ENCODE measurements around the gene NPAS2. TPM values are rescaled to one million over a fixed set of nuclear protein-coding genes. Genes with fewer than 3 reads are reported as not detected.

The NPAS2 gene
- total RNA-seq, 3 donors from 2014 or later, result 6.2 to 42.3 (median 22.5) TPM

DNA sequence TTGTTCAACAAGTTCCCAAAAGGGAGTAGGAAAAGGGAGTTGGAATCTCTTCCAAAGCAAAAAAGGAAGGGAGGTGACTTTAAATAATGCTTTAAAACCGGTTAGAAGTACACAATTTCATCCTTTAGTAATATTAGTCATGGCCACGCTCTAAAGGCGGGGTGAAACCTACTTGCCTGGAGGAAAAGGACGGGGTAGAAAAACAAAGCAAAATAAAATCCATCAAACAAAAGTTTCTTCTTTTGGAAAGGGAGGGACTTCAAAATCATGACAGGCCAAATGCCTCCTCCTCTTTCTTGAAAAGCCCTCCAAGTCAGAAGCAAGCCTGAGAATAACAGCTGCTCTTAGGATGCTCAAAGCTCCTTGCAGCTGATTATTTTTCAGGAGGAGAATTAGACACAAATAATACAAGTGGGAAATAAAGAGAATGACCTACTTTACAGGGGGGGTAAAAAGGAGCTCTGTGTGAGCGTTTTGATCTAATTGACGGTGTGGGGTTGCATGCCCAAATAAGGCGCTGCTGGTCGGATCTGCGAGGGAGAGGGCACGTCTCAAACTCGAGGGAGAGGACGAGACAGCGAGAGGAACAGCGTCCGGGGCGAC, 1.8 kb upstream of the NPAS2 start:
- Histone ChIP-seq H3K4me3 (peak overlapping the region; percentile 74 to 94 (median 82)), H3K4me1 (no peaks in the 10 kb centered on the region), H3K36me3 (no peaks in the 10 kb centered on the region), H3K27me3 (no peaks in the 10 kb centered on the region), H3K9me3 (no peaks in the 10 kb centered on the region), H3K27ac (peak overlapping the region; percentile 93 to 95)
- TF ChIP-seq POLR2A (IDR thresholded peaks at IDR 0.05), result no peak
- TF ChIP-seq POLR2AphosphoS5 (IDR thresholded peaks at IDR 0.05), result no peak
- TF ChIP-seq, protein P1, sequence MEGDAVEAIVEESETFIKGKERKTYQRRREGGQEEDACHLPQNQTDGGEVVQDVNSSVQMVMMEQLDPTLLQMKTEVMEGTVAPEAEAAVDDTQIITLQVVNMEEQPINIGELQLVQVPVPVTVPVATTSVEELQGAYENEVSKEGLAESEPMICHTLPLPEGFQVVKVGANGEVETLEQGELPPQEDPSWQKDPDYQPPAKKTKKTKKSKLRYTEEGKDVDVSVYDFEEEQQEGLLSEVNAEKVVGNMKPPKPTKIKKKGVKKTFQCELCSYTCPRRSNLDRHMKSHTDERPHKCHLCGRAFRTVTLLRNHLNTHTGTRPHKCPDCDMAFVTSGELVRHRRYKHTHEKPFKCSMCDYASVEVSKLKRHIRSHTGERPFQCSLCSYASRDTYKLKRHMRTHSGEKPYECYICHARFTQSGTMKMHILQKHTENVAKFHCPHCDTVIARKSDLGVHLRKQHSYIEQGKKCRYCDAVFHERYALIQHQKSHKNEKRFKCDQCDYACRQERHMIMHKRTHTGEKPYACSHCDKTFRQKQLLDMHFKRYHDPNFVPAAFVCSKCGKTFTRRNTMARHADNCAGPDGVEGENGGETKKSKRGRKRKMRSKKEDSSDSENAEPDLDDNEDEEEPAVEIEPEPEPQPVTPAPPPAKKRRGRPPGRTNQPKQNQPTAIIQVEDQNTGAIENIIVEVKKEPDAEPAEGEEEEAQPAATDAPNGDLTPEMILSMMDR (IDR thresholded peaks at IDR 0.05), result no peak
- peak in 1 of 2 donors; percentile 49 for DNase-seq (ENCODE audit: low spot score in 2 of 2)
- intact Hi-C loops (cut with DNase I; ENCODE audit: low total_unique reads), result no loop called here

GRCh38 chr2:100818606-100819369, 1.2 kb upstream of the NPAS2 start:
- no peaks in the 10 kb centered on the region for H3K36me3 ChIP-seq
- no peaks in the 10 kb centered on the region for H3K9me3 ChIP-seq
- TF ChIP-seq, protein P1 (IDR thresholded peaks at IDR 0.05), result no peak
- TF ChIP-seq POLR2AphosphoS5 (IDR thresholded peaks at IDR 0.05) (peak in 2 of 3 donors; percentile 36 to 70), POLR2A (IDR thresholded peaks at IDR 0.05) (peak; percentile 65)
- H3K27me3 ChIP-seq, result no peaks in the 10 kb centered on the region
- DNase-seq (ENCODE audit: low spot score in 2 of 2), result peak; percentile 60 to 71
- peak overlapping the region; percentile 74 to 94 (median 82) for H3K4me3 ChIP-seq
- H3K4me1 ChIP-seq, result no peaks in the 10 kb centered on the region
- H3K27ac ChIP-seq, result peak overlapping the region; percentile 93 to 95
- intact Hi-C loops (cut with DNase I; ENCODE audit: low total_unique reads), result no loop called here

- Histone ChIP-seq H3K4me1 (no peaks in the 10 kb centered on the region), H3K36me3 (no peaks in the 10 kb centered on the region), H3K9me3 (no peaks in the 10 kb centered on the region), H3K27me3 (no peaks in the 10 kb centered on the region), H3K27ac (peak overlapping the region; percentile 71 to 93), H3K4me3 (peak overlapping the region; percentile 74 to 94 (median 82))
- no peak for DNase-seq (ENCODE audit: low spot score in 2 of 2)
- intact Hi-C loops (cut with DNase I; ENCODE audit: low total_unique reads), result no loop called here
- TF ChIP-seq, protein P1 (IDR thresholded peaks at IDR 0.05), result no peak
- TF ChIP-seq POLR2AphosphoS5 (IDR thresholded peaks at IDR 0.05), result no peak
- TF ChIP-seq POLR2A (IDR thresholded peaks at IDR 0.05), result no peak
These were observed 259 bp downstream of the NPAS2 start for GRCh38 chr2:100820273-100820522.

DNA sequence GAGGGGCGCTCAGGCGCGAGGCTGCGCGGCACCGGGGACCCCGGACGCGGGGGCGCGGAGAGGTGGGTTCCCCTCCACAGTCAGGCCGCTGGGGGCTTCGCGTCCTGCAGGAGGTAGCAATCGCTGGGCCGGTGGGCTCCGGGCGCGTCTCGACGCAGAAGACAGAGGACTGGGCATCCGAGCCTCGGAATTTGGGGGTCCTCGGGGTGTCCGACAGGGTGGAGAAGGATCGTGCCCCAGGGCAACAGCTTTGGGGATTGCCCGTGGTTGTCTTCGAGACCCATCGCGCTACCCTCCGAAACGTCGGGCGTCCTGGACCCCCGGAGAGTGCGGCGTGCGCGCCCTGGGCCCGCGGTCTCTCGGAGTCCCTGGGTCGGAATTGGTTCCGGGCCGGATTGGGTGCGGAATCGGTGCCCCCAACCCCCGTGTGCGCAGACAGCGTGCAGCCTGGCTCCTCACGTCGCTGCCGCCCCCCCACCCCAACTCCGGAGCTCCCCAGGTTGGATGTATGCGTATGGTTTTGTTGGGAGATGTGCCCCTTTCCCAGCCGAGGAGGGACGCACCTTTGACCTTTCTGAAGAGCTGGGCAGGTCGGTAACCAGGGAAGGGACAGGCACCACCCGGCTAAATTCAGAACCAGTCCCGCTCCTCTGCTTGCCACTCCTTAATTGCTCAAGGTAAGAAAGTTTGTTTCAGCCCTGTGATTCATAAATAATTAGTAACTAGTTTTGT, 750 bp downstream of the NPAS2 start:
- no peak for DNase-seq (ENCODE audit: low spot score in 2 of 2)
- no peaks in the 10 kb centered on the region for H3K9me3 ChIP-seq
- no peaks in the 10 kb centered on the region for H3K27me3 ChIP-seq
- intact Hi-C loops (cut with DNase I; ENCODE audit: low total_unique reads), result no loop called here
- H3K4me1 ChIP-seq, result no peaks in the 10 kb centered on the region
- TF ChIP-seq, protein P1 (IDR thresholded peaks at IDR 0.05), result no peak
- TF ChIP-seq POLR2A (IDR thresholded peaks at IDR 0.05) (no peak), POLR2AphosphoS5 (IDR thresholded peaks at IDR 0.05) (no peak)
- peak overlapping the region; percentile 74 to 94 (median 82) for H3K4me3 ChIP-seq
- no peaks in the 10 kb centered on the region for H3K36me3 ChIP-seq
- peak overlapping the region; percentile 71 to 93 for H3K27ac ChIP-seq

Measured in breast epithelium (tissue), 4 donors.